Mucosa of descending colon (tissue), 3 donors: ENCODE results near the gene ZHX3. TPM values are rescaled to one million over a fixed set of nuclear protein-coding genes. Genes with fewer than 3 reads are reported as not detected.
A peak's percentile ranks its signal among the peaks of the same experiment; 100 is the strongest.

Experiments
- ATAC-seq: fragments of 200-7000 bp; cut with Tn5 transposase; one replicate; pipeline ENCODE4 v1.9.1; 2020; ENCODE audit warnings: mild to moderate bottlenecking, moderate library complexity
- DNase-seq, 3 donors: peaks; one replicate each; pipeline ENCODE4 v3.0.0-alpha.2; 2020
- H3K36me3 ChIP-seq: fragments of 200-600 bp; one replicate; pipeline ENCODE4 v1.8.0; 2021; ENCODE audit warnings: low read depth, mild to moderate bottlenecking
- H3K4me1 ChIP-seq: fragments of 200-600 bp; one replicate; pipeline ENCODE4 v1.8.0; 2021; ENCODE audit warnings: low read depth, mild to moderate bottlenecking
- H3K4me3 ChIP-seq: fragments of 200-600 bp; one replicate; pipeline ENCODE4 v1.8.0; 2021; ENCODE audit warnings: mild to moderate bottlenecking
- H3K9me3 ChIP-seq: fragments of 200-600 bp; one replicate; pipeline ENCODE4 v1.8.0; 2021; ENCODE audit warnings: mild to moderate bottlenecking
- CTCF ChIP-seq: fragments of 200-600 bp; IDR thresholded peaks from one replicate; pipeline ENCODE4 v1.8.0; 2022; ENCODE audit warnings: antibody characterized with exemption, mild to moderate bottlenecking
- intact Hi-C, 2 donors: fragments of 100-400 bp; cut with DNase I in 1 of 2; cut with micrococcal nuclease in 1 of 2; formaldehyde crosslinking; loops; one replicate each; pipeline versions ENCODE4 v1.11.0 to v1.11.1; 2022; cut with DNase I, micrococcal nuclease
- total RNA-seq, 3 donors: library from RNA; stranded (reverse); fragmentation: NEBNext Ultra II Directional in 2 of 3; extraction: Animal tissue kit (Norgen Biotek cat#: 25700) in 2 of 3; gene quantifications; one replicate each; pipeline versions ENCODE4 v1.2.1 to v1.2.4, GENCODE V29; 2021 to 2023
- donor health status: DM: no; HTN: no; CAD: no; lungs with moderate emphysema.
- donor health status: DM: no; HTN: no; CAD: no.
- donor health status: DM: no; HTN: yes; CAD: no.

The ZHX3 gene
- total RNA-seq, 3 donors from 2014 or later, result 24.5 to 84.5 (median 32.8) TPM

- no peak for DNase-seq
- ATAC-seq, result no peak
- H3K36me3 ChIP-seq, result no peaks in the 10 kb centered on the region
- intact Hi-C loops, result loop anchor here in 1 of 2 donors (5.0 kb wide), 1 partner anchor 62 kb away; no protein-coding TSS in a partner anchor
- H3K4me3 ChIP-seq, result no peak overlapping the region
- TF ChIP-seq CTCF, result no peak
- no peaks in the 10 kb centered on the region for H3K9me3 ChIP-seq
- H3K4me1 ChIP-seq, result peaks cover 8% of the 10 kb centered on the region
Measured at GRCh38 chr20:41234546-41234945, 83.0 kb downstream of the ZHX3 start.

GRCh38 chr20:41234041-41234440 lies 83.5 kb downstream of the ZHX3 start:
- Histone ChIP-seq H3K9me3 (no peaks in the 10 kb centered on the region), H3K4me3 (no peak overlapping the region), H3K36me3 (no peaks in the 10 kb centered on the region), H3K4me1 (peaks cover 8% of the 10 kb centered on the region)
- ATAC-seq (peak; percentile 26), DNase-seq (no peak)
- intact Hi-C loops, result loop anchor here in 1 of 2 donors (5.0 kb wide), 1 partner anchor 62 kb away; no protein-coding TSS in a partner anchor
- TF ChIP-seq CTCF, result no peak

- intact Hi-C loops, result loop anchor here in 1 of 2 donors (5.0 kb wide), 1 partner anchor 61 kb away; no protein-coding TSS in a partner anchor
- TF ChIP-seq CTCF, result no peak
- H3K9me3 ChIP-seq, result no peaks in the 10 kb centered on the region
- peaks cover 8% of the 10 kb centered on the region for H3K4me1 ChIP-seq
- H3K36me3 ChIP-seq, result no peaks in the 10 kb centered on the region
- DNase-seq, result no peak
- ATAC-seq, result peak; percentile 69
- no peak overlapping the region for H3K4me3 ChIP-seq
Measured at GRCh38 chr20:41232973-41233926, 84.3 kb downstream of the ZHX3 start.

GRCh38 chr20:41231136-41231535 lies 86.4 kb downstream of the ZHX3 start:
- intact Hi-C loops, result loop anchor here in 1 of 2 donors (5.0 kb wide), 1 partner anchor 59 kb away; no protein-coding TSS in a partner anchor
- TF ChIP-seq CTCF, result no peak
- no peaks in the 10 kb centered on the region for H3K36me3 ChIP-seq

GRCh38 chr20:41230136-41230535 lies 87.4 kb downstream of the ZHX3 start:
- Histone ChIP-seq H3K9me3 (no peaks in the 10 kb centered on the region), H3K4me1 (peaks cover 8% of the 10 kb centered on the region), H3K4me3 (no peak overlapping the region), H3K36me3 (no peaks in the 10 kb centered on the region)
- TF ChIP-seq CTCF, result no peak
- intact Hi-C loops, result loop anchor here in 1 of 2 donors (5.0 kb wide), 1 partner anchor 58 kb away; no protein-coding TSS in a partner anchor
- no peak for DNase-seq
- ATAC-seq, result no peak

More at GRCh38 chr20:41231136-41231535, 86.4 kb downstream of the ZHX3 start:
- Histone ChIP-seq H3K4me1 (peaks cover 8% of the 10 kb centered on the region), H3K9me3 (no peaks in the 10 kb centered on the region), H3K4me3 (no peak overlapping the region)
- DNase-seq (no peak), ATAC-seq (no peak)
